Endothelial cell of umbilical vein (primary cell): Measurements from ENCODE around the gene TDRD5. TPM values are rescaled to one million over a fixed set of nuclear protein-coding genes. Genes with fewer than 3 reads are reported as not detected.
A peak's percentile ranks its signal among the peaks of the same experiment; 100 is the strongest.

Source experiments
- BruUV-seq: library from RNA; stranded (reverse); fragments of 400-500 nt; replicated peaks from 2 replicates; lab custom pipeline; 2021; lab: Mats Ljungman, UMichigan
- CTCF ChIA-PET: fragments of 300-600, 350-600 bp; sonication (Branson Sonifier 250); formaldehyde crosslinking; loops from one replicate; lab custom pipeline; 2021; ENCODE audit warnings: antibody characterized with exemption, inconsistent platforms; lab: Charles Lee
- POLR2A ChIA-PET: fragments of 300-600, 350-600 bp; sonication (Branson Sonifier 250); formaldehyde crosslinking; loops from one replicate; lab custom pipeline; 2021; ENCODE audit warnings: antibody characterized with exemption, inconsistent platforms; lab: Charles Lee
- DNase-seq: peaks from one replicate; pipeline ENCODE4 v3.0.0-alpha.2; 2011; ENCODE audit warnings: low read depth, low spot score
- FAIRE-seq: peaks from 2 replicates; lab custom pipeline; 2011; peaks lifted over from hg19 to GRCh38; lab: Jason Lieb, UNC
- H2AFZ ChIP-seq: 2 replicates; pipeline ENCODE4 v1.6.0; 2012; ENCODE audit warnings: low read depth, low read length, control low read depth, inconsistent platforms
- H3K27ac ChIP-seq: 2 replicates; pipeline ENCODE4 v1.5.1; 2011; ENCODE audit warnings: low read depth, mild to moderate bottlenecking, control low read depth, low read length, moderate library complexity; ENCODE audit not compliant: insufficient read depth
- H3K27me3 ChIP-seq, 2 experiments: 2 replicates each; pipeline versions ENCODE4 v1.6.0 to v1.6.1; 2011; ENCODE audit warnings: low read length in 2 of 2, mixed read lengths in 1 of 2; ENCODE audit not compliant: control insufficient read depth in 2 of 2, insufficient read depth in 2 of 2
- H3K36me3 ChIP-seq, 2 experiments: 2 replicates in 1 of 2; 3 replicates in 1 of 2; pipeline ENCODE4 v1.5.1; 2011; ENCODE audit warnings: low read length in 2 of 2, mild to moderate bottlenecking in 1 of 2, moderate library complexity in 1 of 2; ENCODE audit not compliant: control insufficient read depth in 2 of 2, insufficient read depth in 2 of 2; ENCODE audit errors: extremely low read depth in 1 of 2
- H3K4me1 ChIP-seq: 3 replicates; pipeline ENCODE4 v1.5.1; 2011; ENCODE audit warnings: mild to moderate bottlenecking, low read length; ENCODE audit not compliant: control insufficient read depth, insufficient read depth; ENCODE audit errors: extremely low read depth
- H3K4me2 ChIP-seq: 2 replicates; pipeline ENCODE4 v1.6.1; 2011; ENCODE audit warnings: low read length, control low read depth, mixed read lengths; ENCODE audit not compliant: insufficient read depth
- H3K4me3 ChIP-seq, 3 experiments: fragments of 200-600 bp in 1 of 3; sonication (generic), shearing (Covaris generic) in 1 of 3; replicated peaks in 1 of 3; 2 replicates each; pipeline ENCODE4 v1.5.1; 2011 to 2016; ENCODE audit warnings: control low read depth in 3 of 3, low read length in 3 of 3, mild to moderate bottlenecking in 2 of 3, inconsistent platforms in 1 of 3, low read depth in 1 of 3, moderate library complexity in 1 of 3; ENCODE audit not compliant: insufficient read depth in 1 of 3
- H3K79me2 ChIP-seq: 2 replicates; pipeline ENCODE4 v1.6.0; 2012; ENCODE audit warnings: low read length, inconsistent platforms; ENCODE audit not compliant: control insufficient read depth, insufficient read depth
- H3K9ac ChIP-seq: replicated peaks from 2 replicates; pipeline ENCODE3; 2011; ENCODE audit warnings: low read length, control low read depth; ENCODE audit not compliant: insufficient read depth; ENCODE audit errors: extremely low read depth
- H3K9me1 ChIP-seq: replicated peaks from 3 replicates; pipeline ENCODE4 v1.6.0; 2011; ENCODE audit warnings: mild to moderate bottlenecking, low read length; ENCODE audit not compliant: control insufficient read depth, insufficient read depth; ENCODE audit errors: extremely low read depth
- H3K9me3 ChIP-seq: replicated peaks from 2 replicates; pipeline ENCODE4 v1.5.1; 2012; ENCODE audit warnings: low read length, inconsistent platforms; ENCODE audit not compliant: control insufficient read depth, insufficient read depth
- H4K20me1 ChIP-seq: replicated peaks from 2 replicates; pipeline ENCODE3; 2011; ENCODE audit warnings: mild to moderate bottlenecking, low read length; ENCODE audit not compliant: control insufficient read depth, insufficient read depth; ENCODE audit errors: extremely low read depth
- EZH2 ChIP-seq: IDR thresholded peaks from 2 replicates; pipeline ENCODE4 v1.6.1; 2012; ENCODE audit warnings: borderline replicate concordance, low read depth, mild to moderate bottlenecking, moderate library complexity, low read length, inconsistent platforms; ENCODE audit not compliant: severe bottlenecking
- FOS ChIP-seq: IDR thresholded peaks from 2 replicates; pipeline ENCODE4 v1.6.1; 2011; ENCODE audit warnings: mild to moderate bottlenecking, low read length, moderate library complexity, borderline replicate concordance; ENCODE audit not compliant: insufficient read depth
- GATA2 ChIP-seq: IDR thresholded peaks from 2 replicates; pipeline ENCODE4 v1.7.0; 2011; ENCODE audit warnings: low read depth, mild to moderate bottlenecking, moderate library complexity, mixed read lengths, low read length; ENCODE audit not compliant: insufficient read length, insufficient read depth
- JUN ChIP-seq: IDR thresholded peaks from 2 replicates; pipeline ENCODE4 v1.6.1; 2011; ENCODE audit warnings: borderline replicate concordance, low read depth; ENCODE audit not compliant: insufficient read length, insufficient read depth
- MYC ChIP-seq: IDR thresholded peaks from one replicate; pipeline ENCODE4 v1.6.1; 2011; ENCODE audit warnings: mild to moderate bottlenecking, low read depth, low read length
- POLR2A ChIP-seq: IDR thresholded peaks from 2 replicates; pipeline ENCODE4 v1.6.1; 2012; ENCODE audit warnings: low read depth, mild to moderate bottlenecking, control low read depth, low read length
- dilution Hi-C: fragments of 300-500 bp; cut with MboI; formaldehyde crosslinking; loops from one replicate; pipeline ENCODE4 v1.15.0; 2019; ENCODE audit warnings: low sequenced_read_pairs; ENCODE audit not compliant: extremely low pct_ligation_motif_present
- intact Hi-C: fragments of 100-400 bp; cut with micrococcal nuclease; formaldehyde crosslinking; loops from one replicate; pipeline ENCODE4 v1.10.0; 2022
- polyA plus RNA-seq, 4 experiments: library from polyadenylated mRNA; depleted of rRNA in 3 of 4; stranded (reverse) in 3 of 4; unstranded in 1 of 4; fragments of >200 nt; gene quantifications; 2 replicates each; pipeline versions ENCODE4 v1.2.1 to v1.2.3, GENCODE V29; 2011 to 2012; ENCODE audit warnings: missing spikeins in 1 of 4
- total RNA-seq: library from RNA; stranded (reverse); gene quantifications from 2 replicates; pipeline ENCODE4 v1.2.3, GENCODE V29; 2021
- TF ChIP-seq, protein P1 (sequence below), 2 donors: IDR thresholded peaks; 1 replicate in 1 of 2; 2 replicates in 1 of 2; pipeline ENCODE4 v1.5.1; 2011; ENCODE audit warnings: low read length in 2 of 2, mild to moderate bottlenecking in 2 of 2, moderate library complexity in 2 of 2, control low read depth in 1 of 2, inconsistent platforms in 1 of 2, low read depth in 1 of 2; ENCODE audit not compliant: insufficient read depth in 1 of 2; ENCODE audit errors: extremely low read depth in 1 of 2

Gene TDRD5
- total and polyA plus RNA-seq, 2 donors (not counting 3 experiments of a cell fraction or from before 2014, with no cell fraction given) = not detected

DNA sequence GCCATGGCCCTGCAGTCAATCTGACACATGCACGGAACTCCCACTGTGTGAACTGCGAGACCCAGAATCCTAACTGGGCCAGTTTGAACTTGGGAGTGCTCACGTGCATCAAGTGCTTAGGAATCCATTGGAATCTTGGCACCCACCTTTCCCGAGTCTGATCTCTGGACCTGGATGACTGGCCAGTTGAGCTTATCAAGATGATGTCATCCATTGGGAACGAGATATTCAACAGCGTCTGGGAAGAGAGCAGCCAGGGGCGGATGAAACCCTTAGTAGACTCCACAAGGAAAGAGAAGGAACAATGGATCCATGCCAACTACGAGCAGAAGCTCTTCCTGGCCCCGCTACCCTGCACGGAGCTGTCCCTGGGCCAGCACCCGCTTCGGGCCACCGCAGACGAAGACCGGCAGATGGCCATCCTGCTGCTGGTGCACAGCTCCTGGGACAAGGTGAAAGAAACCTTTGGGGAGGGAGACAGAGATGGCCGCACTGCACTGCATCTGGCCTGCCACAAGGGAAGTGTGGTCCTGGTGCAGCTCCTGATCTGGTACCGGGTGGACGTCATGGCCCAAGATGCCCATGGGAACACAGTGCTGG lies 3.1 kb upstream of the TDRD5 start:
- no peak for FAIRE-seq
- H3K27me3 ChIP-seq = peaks cover 33 to 44% of the 10 kb centered on the region in 2 experiments
- no peaks in the 10 kb centered on the region for H3K9me1 ChIP-seq
- no peaks in the 10 kb centered on the region for H3K9me3 ChIP-seq
- TF ChIP-seq FOS (no peak), GATA2 (no peak), JUN (peak; percentile 22), POLR2A (no peak), EZH2 (no peak), MYC (no peak)
- TF ChIP-seq, protein P1, sequence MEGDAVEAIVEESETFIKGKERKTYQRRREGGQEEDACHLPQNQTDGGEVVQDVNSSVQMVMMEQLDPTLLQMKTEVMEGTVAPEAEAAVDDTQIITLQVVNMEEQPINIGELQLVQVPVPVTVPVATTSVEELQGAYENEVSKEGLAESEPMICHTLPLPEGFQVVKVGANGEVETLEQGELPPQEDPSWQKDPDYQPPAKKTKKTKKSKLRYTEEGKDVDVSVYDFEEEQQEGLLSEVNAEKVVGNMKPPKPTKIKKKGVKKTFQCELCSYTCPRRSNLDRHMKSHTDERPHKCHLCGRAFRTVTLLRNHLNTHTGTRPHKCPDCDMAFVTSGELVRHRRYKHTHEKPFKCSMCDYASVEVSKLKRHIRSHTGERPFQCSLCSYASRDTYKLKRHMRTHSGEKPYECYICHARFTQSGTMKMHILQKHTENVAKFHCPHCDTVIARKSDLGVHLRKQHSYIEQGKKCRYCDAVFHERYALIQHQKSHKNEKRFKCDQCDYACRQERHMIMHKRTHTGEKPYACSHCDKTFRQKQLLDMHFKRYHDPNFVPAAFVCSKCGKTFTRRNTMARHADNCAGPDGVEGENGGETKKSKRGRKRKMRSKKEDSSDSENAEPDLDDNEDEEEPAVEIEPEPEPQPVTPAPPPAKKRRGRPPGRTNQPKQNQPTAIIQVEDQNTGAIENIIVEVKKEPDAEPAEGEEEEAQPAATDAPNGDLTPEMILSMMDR (IDR thresholded peaks at IDR 0.05; ENCODE audit: extremely low read depth in 1 of 2, insufficient read depth in 1 of 2, low read depth in 1 of 2, low read length in 2 of 2) = no peak
- no peaks in the 10 kb centered on the region for H3K4me1 ChIP-seq
- no TSS peak for BruUV-seq
- dilution Hi-C loops (no loop called here), intact Hi-C loops (no loop called here)
- CTCF ChIA-PET = no interaction called here
- H3K9ac ChIP-seq = no peak overlapping the region
- no peak for DNase-seq
- no peak overlapping the region for H3K4me3 ChIP-seq
- no peak overlapping the region for H3K27ac ChIP-seq
- no peak overlapping the region for H3K4me2 ChIP-seq
- no peak overlapping the region for H2AFZ ChIP-seq
- POLR2A ChIA-PET = no interaction called here
- H3K79me2 ChIP-seq = no peaks in the 10 kb centered on the region
- no peaks in the 10 kb centered on the region for H3K36me3 ChIP-seq
- no peaks in the 10 kb centered on the region for H4K20me1 ChIP-seq
